ENCODE results near the gene ELAVL1. TPM values are rescaled to one million over a fixed set of nuclear protein-coding genes. Genes with fewer than 3 reads are reported as not detected.

The ELAVL1 gene
- polyA plus RNA-seq, 2 donors: 6.5 to 25.8 TPM

- Histone ChIP-seq H3K36me3 (ENCODE audit: control insufficient read depth in 2 of 2, insufficient read depth in 2 of 2, low read length in 1 of 2) (peaks cover 0 to 15% of the 10 kb centered on the region in 2 donors), H3K27me3 (ENCODE audit: control insufficient read depth in 1 of 2, insufficient read depth in 2 of 2, low read length in 2 of 2) (peaks cover 0 to 13% of the 10 kb centered on the region in 2 donors), H3K4me1 (ENCODE audit: control insufficient read depth in 2 of 2, insufficient read depth in 2 of 2, low read length in 1 of 2) (peaks cover 10 to 36% of the 10 kb centered on the region in 2 donors), H3K27ac (ENCODE audit: low read depth in 2 of 2, low read length in 1 of 2) (peak overlapping the region in 1 of 2 donors; percentile 49), H3K9me3 (ENCODE audit: control insufficient read depth in 2 of 2, insufficient read depth in 1 of 2, low read depth in 1 of 2, low read length in 1 of 2) (peaks cover 0 to 3% of the 10 kb centered on the region in 2 donors), H3K4me3 (ENCODE audit: low read depth in 1 of 2, low read length in 2 of 2) (peak overlapping the region; percentile 17 to 24)
- 1 to 2% methylated on average over 70 to 71 of the region's 71 CpGs for whole genome bisulfite sequencing, 2 donors
Measured at GRCh38 chr19:7917267-7918061, 88.0 kb downstream of the ELAVL1 start.

DNA sequence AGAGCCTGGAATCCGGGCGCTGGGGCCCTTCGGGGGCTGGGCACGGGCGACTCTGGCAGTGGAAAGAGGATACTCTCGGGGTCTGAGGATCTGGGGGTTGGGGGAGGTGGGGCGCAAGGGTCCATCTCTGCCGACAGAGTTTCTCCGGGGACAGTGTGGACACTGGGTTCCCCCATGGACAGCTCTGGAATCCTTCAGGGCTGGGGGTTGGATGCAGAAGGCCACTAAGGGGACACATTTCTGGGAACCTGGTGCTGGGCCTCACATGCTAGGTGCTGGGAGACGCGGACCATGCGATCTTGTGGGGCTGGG is 88.5 kb downstream of the ELAVL1 start:
- Histone ChIP-seq H3K9me3 (ENCODE audit: control insufficient read depth in 2 of 2, insufficient read depth in 1 of 2, low read depth in 1 of 2, low read length in 1 of 2) (peaks cover 0 to 3% of the 10 kb centered on the region in 2 donors), H3K27ac (ENCODE audit: low read depth in 2 of 2, low read length in 1 of 2) (peak overlapping the region in 1 of 2 donors; percentile 49), H3K27me3 (ENCODE audit: control insufficient read depth in 1 of 2, insufficient read depth in 2 of 2, low read length in 2 of 2) (peaks cover 0 to 13% of the 10 kb centered on the region in 2 donors), H3K4me1 (ENCODE audit: control insufficient read depth in 2 of 2, insufficient read depth in 2 of 2, low read length in 1 of 2) (peaks cover 9 to 34% of the 10 kb centered on the region in 2 donors), H3K4me3 (ENCODE audit: low read depth in 1 of 2, low read length in 2 of 2) (peak overlapping the region; percentile 16 to 24), H3K36me3 (ENCODE audit: control insufficient read depth in 2 of 2, insufficient read depth in 2 of 2, low read length in 1 of 2) (peaks cover 2 to 14% of the 10 kb centered on the region in 2 donors)
- WGBS, 2 donors: 5 to 7% methylated on average over 12 of the region's 12 CpGs

DNA sequence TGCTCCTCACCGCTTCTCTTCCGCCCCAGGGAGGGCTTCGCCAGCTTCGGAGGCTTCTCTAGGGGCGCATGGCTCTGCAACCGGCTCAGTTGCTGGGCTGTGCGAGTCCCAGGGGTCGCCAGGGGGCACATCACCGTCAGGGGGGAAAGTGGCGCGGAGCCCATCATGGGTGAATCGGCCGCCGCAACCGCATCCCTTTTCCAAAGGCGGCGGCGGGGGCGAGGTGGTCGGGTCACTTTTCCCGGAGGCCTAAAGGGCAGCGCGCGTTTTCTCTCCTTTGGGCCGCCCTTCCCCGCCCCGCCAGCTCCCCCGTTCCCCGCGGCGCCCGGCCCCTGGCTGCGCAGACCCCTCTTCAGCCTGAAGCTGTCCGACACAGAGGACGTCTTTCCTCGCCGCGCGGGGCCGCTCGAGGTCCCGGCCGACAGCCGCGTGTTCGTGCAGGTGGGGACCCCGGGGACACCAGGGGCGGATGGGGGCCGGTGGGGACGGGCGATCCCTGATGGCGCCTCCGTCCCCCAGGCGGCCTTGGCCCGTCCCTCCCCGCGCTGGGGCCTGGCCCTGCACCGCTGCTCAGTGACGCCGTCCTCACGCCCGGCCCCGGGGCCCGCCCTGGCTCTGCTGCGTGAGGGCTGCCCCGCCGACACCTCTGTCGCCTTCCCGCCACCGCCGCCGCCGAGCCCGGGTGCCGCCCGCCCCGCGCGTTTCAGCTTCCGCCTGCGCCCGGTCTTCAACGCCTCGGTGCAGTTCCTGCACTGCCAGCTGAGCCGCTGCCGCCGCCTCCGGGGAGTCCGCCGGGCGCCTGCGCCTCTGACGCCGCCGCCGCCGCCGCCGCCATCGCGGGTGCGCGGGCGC is 89.1 kb downstream of the ELAVL1 start:
- Histone ChIP-seq H3K4me3 (ENCODE audit: low read depth in 1 of 2, low read length in 2 of 2) (peak overlapping the region; percentile 16 to 24), H3K27me3 (ENCODE audit: control insufficient read depth in 1 of 2, insufficient read depth in 2 of 2, low read length in 2 of 2) (peaks cover 0 to 13% of the 10 kb centered on the region in 2 donors), H3K36me3 (ENCODE audit: control insufficient read depth in 2 of 2, insufficient read depth in 2 of 2, low read length in 1 of 2) (peaks cover 5 to 17% of the 10 kb centered on the region in 2 donors), H3K9me3 (ENCODE audit: control insufficient read depth in 2 of 2, insufficient read depth in 1 of 2, low read depth in 1 of 2, low read length in 1 of 2) (peaks cover 0 to 3% of the 10 kb centered on the region in 2 donors), H3K4me1 (ENCODE audit: control insufficient read depth in 2 of 2, insufficient read depth in 2 of 2, low read length in 1 of 2) (peaks cover 3 to 28% of the 10 kb centered on the region in 2 donors), H3K27ac (ENCODE audit: low read depth in 2 of 2, low read length in 1 of 2) (no peak overlapping the region)
- 1 to 2% methylated on average over 66 to 104 of the region's 104 CpGs for WGBS, 2 donors

DNA sequence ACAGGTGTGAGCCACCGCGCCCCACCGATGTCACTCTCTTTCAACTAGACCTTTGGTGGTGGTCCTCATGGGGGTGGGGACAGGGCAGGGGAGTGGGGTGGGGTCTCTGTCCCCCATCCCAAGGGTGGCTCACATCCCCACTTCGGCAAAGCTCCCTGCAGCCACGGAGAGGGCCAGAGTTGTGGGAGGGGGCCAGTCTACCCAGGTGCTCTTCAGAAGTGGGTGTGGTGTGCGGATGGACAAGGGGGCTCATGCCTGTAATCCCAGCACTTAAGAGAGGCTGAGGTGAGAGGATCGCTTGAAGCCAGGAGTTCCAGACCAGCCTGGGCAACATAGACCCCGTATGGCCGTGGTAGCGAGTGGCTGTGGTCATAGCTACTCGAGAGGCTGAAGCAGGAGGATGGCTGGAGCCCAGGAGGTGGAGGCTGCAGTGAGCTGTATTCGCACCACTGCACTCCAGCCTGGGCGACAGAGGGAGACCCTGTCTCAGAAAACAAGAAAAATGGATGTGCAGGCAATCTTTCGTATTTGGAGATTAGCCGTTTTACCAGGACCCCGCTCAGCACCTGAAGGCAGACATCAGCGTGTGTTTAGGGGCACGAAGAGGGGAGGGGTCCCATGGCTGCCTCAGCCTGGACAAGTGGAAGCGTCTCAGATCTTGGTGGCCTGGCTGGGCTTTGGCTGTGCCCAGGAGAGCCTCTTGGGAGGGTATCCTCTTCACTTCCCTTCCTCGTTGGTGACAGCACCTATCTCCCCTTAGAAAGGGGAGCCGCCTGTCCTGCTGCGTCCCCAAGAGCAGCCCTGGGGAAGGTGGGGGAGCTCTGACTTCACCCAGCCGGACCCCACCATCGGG is 90.0 kb downstream of the ELAVL1 start:
- Histone ChIP-seq H3K27ac (ENCODE audit: low read depth in 2 of 2, low read length in 1 of 2) (no peak overlapping the region), H3K4me1 (ENCODE audit: control insufficient read depth in 2 of 2, insufficient read depth in 2 of 2, low read length in 1 of 2) (peaks cover 0 to 27% of the 10 kb centered on the region in 2 donors), H3K36me3 (ENCODE audit: control insufficient read depth in 2 of 2, insufficient read depth in 2 of 2, low read length in 1 of 2) (peaks cover 12 to 24% of the 10 kb centered on the region in 2 donors), H3K4me3 (ENCODE audit: low read depth in 1 of 2, low read length in 2 of 2) (peak overlapping the region in 1 of 2 donors; percentile 24), H3K9me3 (ENCODE audit: control insufficient read depth in 2 of 2, insufficient read depth in 1 of 2, low read depth in 1 of 2, low read length in 1 of 2) (peaks cover 0 to 5% of the 10 kb centered on the region in 2 donors), H3K27me3 (ENCODE audit: control insufficient read depth in 1 of 2, insufficient read depth in 2 of 2, low read length in 2 of 2) (peaks cover 0 to 13% of the 10 kb centered on the region in 2 donors)
- WGBS, 2 donors: 45% methylated on average over 24 of the region's 24 CpGs

DNA sequence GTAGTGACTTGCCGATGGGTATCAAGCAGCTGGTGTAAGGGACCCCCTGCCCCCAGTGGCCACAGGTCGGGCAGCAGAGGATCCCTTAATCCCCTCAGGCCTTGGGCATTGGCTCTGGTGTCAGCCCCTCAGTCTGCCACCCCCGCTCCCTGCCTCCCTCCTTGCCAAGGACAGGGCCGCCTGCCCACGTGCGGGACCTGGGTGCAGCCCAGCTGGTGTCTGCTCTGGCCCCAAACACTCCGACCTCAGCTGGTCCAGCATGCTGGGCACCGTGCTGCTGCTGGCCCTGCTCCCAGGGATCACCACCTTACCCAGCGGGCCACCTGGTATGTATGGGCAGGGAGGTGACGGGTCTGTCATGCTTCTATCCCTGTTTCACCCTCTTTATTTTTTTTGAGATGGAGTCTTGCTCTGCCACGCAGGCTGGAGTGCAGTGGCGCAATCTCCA is 90.8 kb downstream of the ELAVL1 start, which contains the start of gene TGFBR3L:
Gene TGFBR3L (plus strand): TSS at position 233 of the 448 bp plus-strand sequence.
- H3K36me3 ChIP-seq (ENCODE audit: control insufficient read depth in 2 of 2, insufficient read depth in 2 of 2, low read length in 1 of 2): peaks cover 12 to 31% of the 10 kb centered on the region in 2 donors
- H3K4me3 ChIP-seq (ENCODE audit: low read depth in 1 of 2, low read length in 2 of 2): no peak within 1 kb of the TSS
- peaks cover 0 to 5% of the 10 kb centered on the region in 2 donors for H3K9me3 ChIP-seq (ENCODE audit: control insufficient read depth in 2 of 2, insufficient read depth in 1 of 2, low read depth in 1 of 2, low read length in 1 of 2)
- peaks cover 0 to 22% of the 10 kb centered on the region in 2 donors for H3K4me1 ChIP-seq (ENCODE audit: control insufficient read depth in 2 of 2, insufficient read depth in 2 of 2, low read length in 1 of 2)
- whole genome bisulfite sequencing, 2 donors: 53 to 58% methylated on average over 11 to 12 of the region's 12 CpGs
- H3K27me3 ChIP-seq (ENCODE audit: control insufficient read depth in 1 of 2, insufficient read depth in 2 of 2, low read length in 2 of 2): peaks cover 0 to 13% of the 10 kb centered on the region in 2 donors
- H3K27ac ChIP-seq (ENCODE audit: low read depth in 2 of 2, low read length in 1 of 2): no peak within 1 kb of the TSS

GRCh38 chr19:7914099-7914498 is 91.3 kb downstream of the ELAVL1 start:
- Histone ChIP-seq H3K36me3 (ENCODE audit: control insufficient read depth in 2 of 2, insufficient read depth in 2 of 2, low read length in 1 of 2) (peaks cover 12 to 32% of the 10 kb centered on the region in 2 donors), H3K27ac (ENCODE audit: low read depth in 2 of 2, low read length in 1 of 2) (no peak overlapping the region), H3K9me3 (ENCODE audit: control insufficient read depth in 2 of 2, insufficient read depth in 1 of 2, low read depth in 1 of 2, low read length in 1 of 2) (peaks cover 0 to 5% of the 10 kb centered on the region in 2 donors), H3K27me3 (ENCODE audit: control insufficient read depth in 1 of 2, insufficient read depth in 2 of 2, low read length in 2 of 2) (peaks cover 0 to 13% of the 10 kb centered on the region in 2 donors), H3K4me3 (ENCODE audit: low read depth in 1 of 2, low read length in 2 of 2) (no peak overlapping the region), H3K4me1 (ENCODE audit: control insufficient read depth in 2 of 2, insufficient read depth in 2 of 2, low read length in 1 of 2) (peaks cover 0 to 21% of the 10 kb centered on the region in 2 donors)
- WGBS, 2 donors: 59 to 63% methylated on average over 12 of the region's 12 CpGs

DNA sequence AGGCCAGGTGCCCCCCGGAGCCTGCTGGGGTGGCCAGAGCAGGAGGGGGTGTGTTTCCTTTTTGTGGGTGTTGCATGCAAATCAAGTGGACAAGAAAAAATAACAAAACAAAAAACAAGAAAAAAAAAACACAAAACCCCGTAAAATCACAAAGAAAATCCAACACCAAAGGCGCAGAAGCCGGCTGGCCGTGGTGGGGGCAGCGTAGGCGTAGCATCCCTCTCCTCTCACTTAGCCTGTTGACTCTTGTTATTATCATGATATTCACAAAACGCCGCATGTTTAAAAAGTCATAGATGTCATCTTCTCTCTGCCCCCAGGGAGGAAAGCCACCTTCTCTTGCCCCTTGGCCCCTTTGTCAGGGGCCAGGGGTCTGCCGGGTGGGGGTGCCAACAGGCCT is 91.8 kb downstream of the ELAVL1 start:
- H3K36me3 ChIP-seq (ENCODE audit: control insufficient read depth in 2 of 2, insufficient read depth in 2 of 2, low read length in 1 of 2): peaks cover 12 to 36% of the 10 kb centered on the region in 2 donors

DNA sequence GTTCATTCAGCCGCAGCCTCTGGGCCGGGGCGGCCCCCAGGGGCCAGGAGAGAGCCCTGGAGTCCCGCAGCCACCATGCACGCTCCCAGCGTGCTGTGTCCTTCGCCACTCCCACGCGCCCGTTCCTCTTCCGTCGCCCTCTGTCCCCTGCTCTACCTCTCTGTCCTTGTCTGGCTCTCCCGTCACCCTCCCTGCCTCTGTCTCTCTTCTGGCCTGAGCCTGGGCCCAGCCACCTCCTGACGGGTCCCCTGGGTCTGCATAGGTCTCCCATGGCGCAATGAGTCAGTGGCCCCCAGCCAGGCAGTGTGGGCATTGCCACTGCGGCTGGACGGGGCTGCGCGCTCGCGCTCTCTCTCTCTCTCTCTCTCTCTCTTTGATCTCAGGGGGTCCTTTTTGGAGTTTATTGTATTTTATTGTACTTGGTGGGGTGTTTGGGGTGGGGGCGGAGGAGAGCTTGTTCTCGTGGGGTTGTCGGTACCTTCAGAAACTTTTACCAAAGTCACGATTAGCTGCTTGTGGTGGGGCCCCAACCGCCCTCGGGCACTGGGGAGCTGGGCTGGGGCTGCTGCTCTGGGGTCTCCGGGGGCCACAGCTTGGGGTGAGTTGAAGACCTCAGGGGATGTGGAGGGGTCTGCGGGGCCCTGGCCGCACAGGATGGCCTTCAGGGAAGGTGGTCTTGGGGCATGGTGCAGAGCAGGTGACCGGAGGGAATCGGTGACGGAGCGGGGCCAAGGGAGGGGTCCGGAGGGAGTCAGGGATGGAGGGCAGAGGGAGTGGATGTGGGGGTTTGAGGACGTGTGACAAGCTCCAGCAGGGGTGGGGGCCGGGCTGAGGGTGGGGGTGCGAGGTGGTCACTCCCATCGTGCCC is 92.5 kb downstream of the ELAVL1 start:
- Histone ChIP-seq H3K27me3 (ENCODE audit: control insufficient read depth in 1 of 2, insufficient read depth in 2 of 2, low read length in 2 of 2) (peaks cover 0 to 12% of the 10 kb centered on the region in 2 donors), H3K4me1 (ENCODE audit: control insufficient read depth in 2 of 2, insufficient read depth in 2 of 2, low read length in 1 of 2) (peaks cover 0 to 22% of the 10 kb centered on the region in 2 donors), H3K36me3 (ENCODE audit: control insufficient read depth in 2 of 2, insufficient read depth in 2 of 2, low read length in 1 of 2) (peaks cover 12 to 36% of the 10 kb centered on the region in 2 donors), H3K27ac (ENCODE audit: low read depth in 2 of 2, low read length in 1 of 2) (no peak overlapping the region), H3K9me3 (ENCODE audit: control insufficient read depth in 2 of 2, insufficient read depth in 1 of 2, low read depth in 1 of 2, low read length in 1 of 2) (peaks cover 0 to 5% of the 10 kb centered on the region in 2 donors), H3K4me3 (ENCODE audit: low read depth in 1 of 2, low read length in 2 of 2) (no peak overlapping the region)
- 92 to 93% methylated on average over 36 to 39 of the region's 39 CpGs for WGBS, 2 donors

More for the DNA sequence above, 91.8 kb downstream of the ELAVL1 start:
- H3K4me3 ChIP-seq (ENCODE audit: low read depth in 1 of 2, low read length in 2 of 2): no peak overlapping the region
- H3K9me3 ChIP-seq (ENCODE audit: control insufficient read depth in 2 of 2, insufficient read depth in 1 of 2, low read depth in 1 of 2, low read length in 1 of 2): peaks cover 0 to 5% of the 10 kb centered on the region in 2 donors
- H3K27ac ChIP-seq (ENCODE audit: low read depth in 2 of 2, low read length in 1 of 2): no peak overlapping the region
- peaks cover 0 to 21% of the 10 kb centered on the region in 2 donors for H3K4me1 ChIP-seq (ENCODE audit: control insufficient read depth in 2 of 2, insufficient read depth in 2 of 2, low read length in 1 of 2)
- WGBS, 2 donors: 86 to 87% methylated on average over 10 of the region's 10 CpGs
- peaks cover 0 to 13% of the 10 kb centered on the region in 2 donors for H3K27me3 ChIP-seq (ENCODE audit: control insufficient read depth in 1 of 2, insufficient read depth in 2 of 2, low read length in 2 of 2)

Data from esophagus (tissue), 2 donors.